GM12878 (cell line): ENCODE data around the gene HNF4A. TPM values are rescaled to one million over a fixed set of nuclear protein-coding genes. Genes with fewer than 3 reads are reported as not detected.

Experiments used
- ATAC-seq: fragments of 200-7000 bp; cut with Tn5 transposase; 3 replicates; pipeline ENCODE4 v1.9.1; 2020; ENCODE audit warnings: mild to moderate bottlenecking, moderate library complexity
- BruUV-seq: library from RNA; stranded (reverse); fragments of 400-500 nt; replicated peaks from 2 replicates; lab custom pipeline; 2021; lab: Mats Ljungman, UMichigan
- CTCF ChIA-PET: fragments of 300-600 bp; sonication (Branson Sonifier 250); formaldehyde crosslinking; extraction: SDS; loops from one replicate; lab custom pipeline; 2021; ENCODE audit warnings: inconsistent platforms; lab: Yijun Ruan, JAX
- POLR2A ChIA-PET: fragments of 350-600 bp; formaldehyde crosslinking; extraction: SDS; loops from one replicate; lab custom pipeline; 2021; ENCODE audit warnings: inconsistent platforms; lab: Charles Lee
- RAD21 ChIA-PET: fragments of 300-600 bp; sonication (Branson Sonifier 250); formaldehyde crosslinking; loops from one replicate; lab custom pipeline; 2023; ENCODE audit warnings: antibody characterized with exemption; ENCODE audit not compliant: unreplicated experiment; lab: Charles Lee
- SMC1A ChIA-PET: fragments of 300-600 bp; sonication (Branson Sonifier 250); formaldehyde crosslinking; loops from one replicate; lab custom pipeline; 2023; ENCODE audit not compliant: unreplicated experiment, uncharacterized antibody; lab: Charles Lee
- DNase-seq: peaks from one replicate; pipeline ENCODE4 v3.0.0-alpha.2; 2011; ENCODE audit warnings: low read depth, low spot score
- FAIRE-seq: peaks from 3 replicates; lab custom pipeline; 2011; peaks lifted over from hg19 to GRCh38; lab: Jason Lieb, UNC
- H2AFZ ChIP-seq: 2 replicates; pipeline ENCODE4 v1.6.0; 2011; ENCODE audit warnings: low read depth, low read length, control low read depth; ENCODE audit not compliant: control insufficient read depth
- H3K27ac ChIP-seq: 2 replicates; pipeline ENCODE4 v1.5.1; 2011; ENCODE audit warnings: control low read depth; ENCODE audit not compliant: control insufficient read depth, insufficient read depth
- H3K27me3 ChIP-seq, 2 experiments: replicated peaks in 1 of 2; 2 replicates each; pipeline versions ENCODE4 v1.6.0 to v1.6.1; 2011; ENCODE audit warnings: low read length in 1 of 2; ENCODE audit not compliant: control insufficient read depth in 2 of 2, insufficient read depth in 2 of 2
- H3K36me3 ChIP-seq, 2 experiments: 2 replicates each; pipeline ENCODE4 v1.5.1; 2011; ENCODE audit warnings: low read length in 1 of 2; ENCODE audit not compliant: control insufficient read depth in 2 of 2, insufficient read depth in 2 of 2
- H3K4me1 ChIP-seq: 2 replicates; pipeline ENCODE4 v1.6.1; 2011; ENCODE audit warnings: mild to moderate bottlenecking, low read length, moderate library complexity, mixed read lengths; ENCODE audit not compliant: control insufficient read depth, insufficient read depth
- H3K4me2 ChIP-seq: 2 replicates; pipeline ENCODE4 v1.6.0; 2011; ENCODE audit warnings: control low read depth; ENCODE audit not compliant: control insufficient read depth, insufficient read depth
- H3K4me3 ChIP-seq: fragments of 200-600 bp; sonication (generic); 2 replicates; pipeline ENCODE4 v1.5.1; 2016
- H3K79me2 ChIP-seq: 2 replicates; pipeline ENCODE4 v1.6.0; 2011; ENCODE audit warnings: low read length; ENCODE audit not compliant: control insufficient read depth, insufficient read depth
- H3K9ac ChIP-seq: 2 replicates; pipeline ENCODE4 v1.8.0; 2011; ENCODE audit warnings: low read length, control low read depth, mixed read lengths; ENCODE audit not compliant: control insufficient read depth, insufficient read depth
- H3K9me3 ChIP-seq: replicated peaks from 3 replicates; pipeline ENCODE4 v1.5.1; 2011; ENCODE audit warnings: mild to moderate bottlenecking, low read length; ENCODE audit not compliant: control insufficient read depth, insufficient read depth
- H4K20me1 ChIP-seq: 2 replicates; pipeline ENCODE4 v1.6.0; 2011; ENCODE audit not compliant: control insufficient read depth, insufficient read depth
- DPF2 ChIP-seq: fragments of 450-650 bp; IDR thresholded peaks from 2 replicates; pipeline ENCODE4 v1.6.1; 2017; ENCODE audit warnings: mild to moderate bottlenecking
- GATAD2B ChIP-seq: fragments of 450-650 bp; conservative IDR thresholded peaks from 2 replicates; pipeline ENCODE4 v1.6.1; 2017; ENCODE audit warnings: low read depth, mild to moderate bottlenecking, moderate library complexity
- HDAC6 ChIP-seq: fragments of 200-600 bp; sonication (generic); IDR thresholded peaks from one replicate; pipeline ENCODE4 v1.8.0; 2017; ENCODE audit warnings: antibody characterized with exemption; ENCODE audit not compliant: unreplicated experiment
- MYB ChIP-seq: fragments of 150-350 bp; IDR thresholded peaks from 2 replicates; pipeline ENCODE4 v1.6.1; 2014; ENCODE audit warnings: mild to moderate bottlenecking, low read depth, low read length, borderline replicate concordance
- POU2F2 ChIP-seq: IDR thresholded peaks from 3 replicates; pipeline ENCODE4 v1.6.1; 2011; ENCODE audit warnings: low read depth, mild to moderate bottlenecking, low read length, borderline replicate concordance
- ZNF274 ChIP-seq: IDR thresholded peaks from one replicate; pipeline ENCODE4 v1.8.0; 2011; ENCODE audit not compliant: insufficient read length, insufficient read depth
- WGBS: methylation state at CpG from one replicate; pipeline ENCODE4 v1.1.6; 2016; ENCODE audit warnings: low lambda C conversion rate; ENCODE audit not compliant: insufficient replicate concordance, insufficient coverage; ENCODE audit errors: missing lambda C conversion rate; 5-methylcytosine and 5-hydroxymethylcytosine counted together
- in situ Hi-C: fragments of 300-500 bp; cut with MboI; formaldehyde crosslinking; loops from 9 replicates; pipeline ENCODE4 v1.14.3; 2018; ENCODE audit warnings: mixed read lengths
- intact Hi-C: fragments of 100-400 bp; cut with micrococcal nuclease; formaldehyde crosslinking; loops from one replicate; pipeline ENCODE4 v1.14.2; 2022; ENCODE audit not compliant: unreplicated experiment
- polyA plus RNA-seq, 11 experiments: library from polyadenylated mRNA; depleted of rRNA in 4 of 11; unstranded in 6 of 11; stranded (reverse) in 5 of 11; fragments of >200 nt; fragmentation: Nextera tagmentation in 4 of 11; fragmentation: Illumina TruSeq in 1 of 11; extraction: Ambion mirVana in 4 of 11; extraction: Trizol in 1 of 11; gene quantifications; 1 replicate in 1 of 11; 2 replicates in 10 of 11; pipeline versions ENCODE4 v1.2.1 to v1.2.3, GENCODE V29; 2011 to 2016; ENCODE audit warnings: inconsistent platforms in 2 of 11, missing spikeins in 2 of 11, low read depth in 1 of 11
- total RNA-seq, 4 experiments: library from RNA; depleted of rRNA in 3 of 4; stranded (reverse); fragments of >200 nt in 3 of 4; fragmentation: Illumina TruSeq in 1 of 4; extraction: Trizol in 1 of 4; gene quantifications; 2 replicates each; pipeline versions ENCODE4 v1.2.1 to v1.2.3, GENCODE V29; 2013 to 2021

The HNF4A gene
- total and polyA plus RNA-seq, 10 of the 15 experiments (the other 5 are each of a cell fraction or from before 2014, with no cell fraction given), result 0.21 TPM; not detected in 9

DNA sequence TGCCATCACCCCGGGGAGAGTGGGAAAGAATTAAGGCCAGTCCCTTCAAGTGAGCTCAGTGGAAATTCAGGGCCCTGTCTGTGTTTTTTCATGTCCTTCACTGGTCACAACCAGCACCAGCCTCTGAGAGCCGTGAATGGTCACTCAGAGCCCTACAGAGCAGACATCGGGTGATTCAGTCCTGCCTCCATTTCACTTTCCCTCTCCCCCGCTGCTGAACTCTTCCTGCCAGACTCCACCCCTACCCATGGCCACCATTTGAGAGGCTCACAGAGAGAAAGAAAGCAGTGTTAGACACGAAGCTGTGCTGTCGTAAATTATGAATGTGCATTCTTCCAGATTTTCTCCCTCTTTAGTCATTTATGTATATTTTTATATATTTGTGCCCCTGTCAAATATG lies 13.3 kb upstream of the HNF4A start:
- 53% methylated on average over 6 of the region's 6 CpGs for WGBS
- H3K4me3 ChIP-seq, result no peak overlapping the region
- no peaks in the 10 kb centered on the region for H3K4me1 ChIP-seq
- H3K9ac ChIP-seq, result no peak overlapping the region
- H3K27ac ChIP-seq, result no peak overlapping the region
- intact Hi-C loops, result no loop called here
- no peak for DNase-seq
- ATAC-seq, result no peak
- no peak overlapping the region for H2AFZ ChIP-seq
- BruUV-seq, result no TSS peak
- CTCF ChIA-PET, result no interaction called here
- H3K79me2 ChIP-seq, result no peaks in the 10 kb centered on the region
- in situ Hi-C loops, result no loop called here
- SMC1A ChIA-PET, result no interaction called here
- no peaks in the 10 kb centered on the region for H4K20me1 ChIP-seq
- no peaks in the 10 kb centered on the region for H3K9me3 ChIP-seq
- H3K36me3 ChIP-seq, result no peaks in the 10 kb centered on the region
- H3K27me3 ChIP-seq, result no peaks in the 10 kb centered on the region; a peak in 2 of 4 replicates
- no peak for TF ChIP-seq ZNF274
- TF ChIP-seq DPF2, result no peak
- no peak for TF ChIP-seq GATAD2B
- TF ChIP-seq MYB, result no peak
- no peak for TF ChIP-seq HDAC6
- TF ChIP-seq, all 136 proteins: peak for 0
- POLR2A ChIA-PET, result no interaction called here
- H3K4me2 ChIP-seq, result no peak overlapping the region
- RAD21 ChIA-PET, result no interaction called here
- no peak for FAIRE-seq

- no peaks in the 10 kb centered on the region; a peak in 2 of 4 replicates for H3K27me3 ChIP-seq
- DNase-seq, result no peak
- intact Hi-C loops, result no loop called here
- RAD21 ChIA-PET, result no interaction called here
- 52% methylated on average over 12 of the region's 12 CpGs for WGBS
- no peaks in the 10 kb centered on the region for H3K36me3 ChIP-seq
- H3K9ac ChIP-seq, result no peak overlapping the region
- no peak overlapping the region for H3K27ac ChIP-seq
- FAIRE-seq, result no peak
- H2AFZ ChIP-seq, result no peak overlapping the region
- no peak for TF ChIP-seq POU2F2
- TF ChIP-seq, all 136 proteins: peak for 0
- no peak overlapping the region for H3K4me3 ChIP-seq
- H3K4me1 ChIP-seq, result no peaks in the 10 kb centered on the region
- no peaks in the 10 kb centered on the region for H3K79me2 ChIP-seq
- BruUV-seq, result no TSS peak
- no peaks in the 10 kb centered on the region for H3K9me3 ChIP-seq
- H4K20me1 ChIP-seq, result no peaks in the 10 kb centered on the region
- POLR2A ChIA-PET, result no interaction called here
- CTCF ChIA-PET, result no interaction called here
- SMC1A ChIA-PET, result interaction anchor here (0.6 kb wide), 1 partner anchor 144 kb away, joined by 3 read pairs; no protein-coding TSS in a partner anchor
- in situ Hi-C loops, result no loop called here
- no peak overlapping the region for H3K4me2 ChIP-seq
- no peak for ATAC-seq
These were observed 12.3 kb upstream of the HNF4A start for GRCh38 chr20:44343162-44343675.
